GM18909 (cell line): Measurements from ENCODE around the gene ZBTB25.
"Not testable (repeated sequence)": the region's sequence is repeated elsewhere in the genome, so short reads cannot be mapped to it uniquely, and the experiment has no call there.

ENCODE experiments used
- ATAC-seq: cut with Tn5 transposase; IDR thresholded peaks from one replicate; pipeline ENCODE4 v1.9.1; 2021; ENCODE audit warnings: mild to moderate bottlenecking; ENCODE audit not compliant: unreplicated experiment, poor library complexity

Gene ZBTB25

GRCh38 chr14:64503434-64504309, at the start of gene ZBTB25:
ZBTB25 (minus strand) TSS chr14:64503838; CDS start chr14:64490533, 13,305 bp downstream.
- ATAC-seq: peak; percentile 66

GRCh38 chr14:64550621-64551333, 47.1 kb upstream of the ZBTB25 start:
- ATAC-seq: no peak

- ATAC-seq: peak; percentile 61
These were observed 46.4 kb upstream of the ZBTB25 start, which contains the start of gene PPP1R36 for GRCh38 chr14:64549791-64550620. PPP1R36 (plus strand) TSS chr14:64549961; CDS start chr14:64549998, 37 bp downstream.

GRCh38 chr14:64549016-64549415, 45.4 kb upstream of the ZBTB25 start:
- no peak for ATAC-seq

GRCh38 chr14:64544607-64545312, 41.1 kb upstream of the ZBTB25 start:
- ATAC-seq: no peak

- no peak for ATAC-seq
These were observed 39.2 kb upstream of the ZBTB25 start for GRCh38 chr14:64542836-64543201.

- no peak for ATAC-seq
These were observed 38.6 kb upstream of the ZBTB25 start for GRCh38 chr14:64541972-64542835.

GRCh38 chr14:64541261-64541971, 37.8 kb upstream of the ZBTB25 start:
- ATAC-seq: no peak

- peak; percentile 97 for ATAC-seq
These were observed 36.9 kb upstream of the ZBTB25 start, which contains the start of gene HSPA2 for GRCh38 chr14:64540208-64541202. HSPA2 (plus strand) TSS chr14:64540741; CDS start chr14:64540850, 109 bp downstream.

GRCh38 chr14:64536488-64537245, 33.0 kb upstream of the ZBTB25 start:
- no peak for ATAC-seq

- ATAC-seq: no peak
These were observed 27.9 kb upstream of the ZBTB25 start for GRCh38 chr14:64531567-64531966.

GRCh38 chr14:64525354-64525753, 21.7 kb upstream of the ZBTB25 start:
- ATAC-seq: no peak

GRCh38 chr14:64522591-64523355, 19.1 kb upstream of the ZBTB25 start:
- ATAC-seq: no peak

- no peak for ATAC-seq
These were observed 17.1 kb upstream of the ZBTB25 start for GRCh38 chr14:64520699-64521098.

GRCh38 chr14:64518229-64518628, 14.6 kb upstream of the ZBTB25 start:
- ATAC-seq: no peak

GRCh38 chr14:64517667-64518066, 14.0 kb upstream of the ZBTB25 start:
- ATAC-seq: not testable (repeated sequence)
